Measurements from ENCODE around the gene PRAMEF5.
"Not testable (repeated sequence)": the region's sequence is repeated elsewhere in the genome, so short reads cannot be mapped to it uniquely, and the experiment has no call there.

The PRAMEF5 gene

GRCh38 chr1:13297216-13297931 is 43.4 kb downstream of the PRAMEF5 start:
- not testable (repeated sequence) for H3K27me3 ChIP-seq; H3K36me3 ChIP-seq; H3K4me3 ChIP-seq (ENCODE audit: low read depth in 1 of 2, low read length in 1 of 2); H3K27ac ChIP-seq; H3K4me1 ChIP-seq (ENCODE audit: control insufficient read depth in 1 of 2, insufficient read depth in 1 of 2, low read depth in 1 of 2, low read length in 1 of 2); H3K9me3 ChIP-seq

DNA sequence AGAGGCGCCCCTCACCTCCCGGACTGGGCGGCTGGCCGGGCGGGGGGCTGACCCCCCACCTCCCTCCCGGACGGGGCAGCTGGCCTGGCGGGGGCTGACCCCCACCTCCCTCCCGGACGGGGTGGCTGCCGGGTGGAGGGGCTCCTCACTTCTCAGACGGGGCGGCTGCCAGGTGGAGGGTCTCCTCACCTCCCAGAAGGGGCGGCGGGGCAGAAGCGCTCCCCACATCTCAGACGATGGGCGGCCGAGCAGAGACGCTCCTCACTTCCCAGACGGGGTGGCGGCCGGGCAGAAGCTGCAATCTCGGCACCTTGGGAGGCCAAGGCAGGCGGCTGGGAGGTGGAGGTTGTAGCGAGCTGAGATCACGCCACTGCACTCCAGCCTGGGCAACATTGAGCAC is 44.7 kb downstream of the PRAMEF5 start:
- not testable (repeated sequence) for H3K4me1 ChIP-seq (ENCODE audit: control insufficient read depth in 1 of 2, insufficient read depth in 1 of 2, low read depth in 1 of 2, low read length in 1 of 2); H3K27ac ChIP-seq; H3K9me3 ChIP-seq; H3K27me3 ChIP-seq; H3K36me3 ChIP-seq; H3K4me3 ChIP-seq (ENCODE audit: low read depth in 1 of 2, low read length in 1 of 2)

GRCh38 chr1:13302197-13302596 is 48.2 kb downstream of the PRAMEF5 start:
- H3K4me1 ChIP-seq (ENCODE audit: control insufficient read depth in 1 of 2, insufficient read depth in 1 of 2, low read depth in 1 of 2, low read length in 1 of 2); H3K36me3 ChIP-seq; H3K27me3 ChIP-seq; H3K9me3 ChIP-seq; H3K4me3 ChIP-seq (ENCODE audit: low read depth in 1 of 2, low read length in 1 of 2); H3K27ac ChIP-seq: not testable (repeated sequence)

- not testable (repeated sequence) for H3K4me3 ChIP-seq (ENCODE audit: low read depth in 1 of 2, low read length in 1 of 2); H3K9me3 ChIP-seq; H3K4me1 ChIP-seq (ENCODE audit: control insufficient read depth in 1 of 2, insufficient read depth in 1 of 2, low read depth in 1 of 2, low read length in 1 of 2); H3K27me3 ChIP-seq; H3K36me3 ChIP-seq; H3K27ac ChIP-seq
Observed at GRCh38 chr1:13303239-13303638, 49.2 kb downstream of the PRAMEF5 start, which contains the start of gene PRAMEF33. PRAMEF33 (plus strand) TSS chr1:13303539; CDS start chr1:13305955, 2,416 bp downstream.
